Glutamatergic neuron (in vitro differentiated cells): Measurements from ENCODE around the gene C11orf91. TPM values are rescaled to one million over a fixed set of nuclear protein-coding genes. Genes with fewer than 3 reads are reported as not detected.
A peak's percentile ranks its signal among the peaks of the same experiment; 100 is the strongest.
"Not testable (repeated sequence)": the region's sequence is repeated elsewhere in the genome, so short reads cannot be mapped to it uniquely, and the experiment has no call there.

Experiments used
- DNase-seq: peaks from one replicate; pipeline ENCODE4 v3.0.0; 2022
- H3K27ac Mint-ChIP-seq: one replicate; pipeline ENCODE4 v1.8.0; 2020; ENCODE audit warnings: mild to moderate bottlenecking, mixed read lengths, inconsistent platforms; ENCODE audit not compliant: unreplicated experiment
- H3K27me3 Mint-ChIP-seq: one replicate; pipeline ENCODE4 v1.8.0; 2020; ENCODE audit warnings: mild to moderate bottlenecking, moderate library complexity, mixed read lengths, inconsistent platforms; ENCODE audit not compliant: unreplicated experiment
- H3K36me3 Mint-ChIP-seq: one replicate; pipeline ENCODE4 v1.8.0; 2020; ENCODE audit warnings: mild to moderate bottlenecking, mixed read lengths, inconsistent platforms; ENCODE audit not compliant: unreplicated experiment
- H3K4me1 Mint-ChIP-seq: one replicate; pipeline ENCODE4 v1.8.0; 2020; ENCODE audit warnings: mild to moderate bottlenecking, low read depth, mixed read lengths, inconsistent platforms; ENCODE audit not compliant: unreplicated experiment
- H3K4me3 Mint-ChIP-seq: one replicate; pipeline ENCODE4 v1.8.0; 2020; ENCODE audit warnings: mild to moderate bottlenecking, mixed read lengths, inconsistent platforms; ENCODE audit not compliant: unreplicated experiment
- H3K9me3 Mint-ChIP-seq: one replicate; pipeline ENCODE4 v1.8.0; 2020; ENCODE audit warnings: mild to moderate bottlenecking, moderate library complexity, mixed read lengths, inconsistent platforms; ENCODE audit not compliant: unreplicated experiment
- CTCF ChIP-seq: fragments of 200-600 bp; sonication (generic); IDR thresholded peaks from one replicate; pipeline ENCODE4 v1.5.0; 2021; ENCODE audit not compliant: partially characterized antibody, unreplicated experiment
- total RNA-seq: library from RNA; stranded (reverse); fragmentation: NEBNext Ultra II Directional; extraction: Animal tissue kit (Norgen Biotek cat#: 25700); gene quantifications from one replicate; pipeline ENCODE4 v1.2.1, GENCODE V29; 2021; ENCODE audit not compliant: unreplicated experiment

The C11orf91 gene
- total RNA-seq, 1 donor from 2014 or later, result not detected

- H3K27ac Mint-ChIP-seq, result no peak overlapping the region
- no peaks in the 10 kb centered on the region for H3K9me3 Mint-ChIP-seq
- TF ChIP-seq CTCF, result no peak
- peaks cover 9% of the 10 kb centered on the region for H3K36me3 Mint-ChIP-seq
- no peak overlapping the region for H3K4me3 Mint-ChIP-seq
- no peak for DNase-seq
- no peaks in the 10 kb centered on the region for H3K27me3 Mint-ChIP-seq
- H3K4me1 Mint-ChIP-seq, result peaks cover 2% of the 10 kb centered on the region
Observed at GRCh38 chr11:33713151-33713855, 12.7 kb upstream of the C11orf91 start.

GRCh38 chr11:33712436-33712835 lies 11.8 kb upstream of the C11orf91 start:
- H3K9me3 Mint-ChIP-seq, result no peaks in the 10 kb centered on the region
- H3K27ac Mint-ChIP-seq, result no peak overlapping the region
- TF ChIP-seq CTCF, result no peak
- no peak overlapping the region for H3K4me3 Mint-ChIP-seq
- H3K27me3 Mint-ChIP-seq, result no peaks in the 10 kb centered on the region
- no peak for DNase-seq
- peaks cover 1% of the 10 kb centered on the region for H3K4me1 Mint-ChIP-seq
- peaks cover 9% of the 10 kb centered on the region for H3K36me3 Mint-ChIP-seq

- Mint-ChIP-seq H3K27ac (no peak overlapping the region), H3K36me3 (peaks cover 9% of the 10 kb centered on the region), H3K4me1 (peaks cover 8% of the 10 kb centered on the region), H3K27me3 (no peaks in the 10 kb centered on the region), H3K4me3 (no peak overlapping the region), H3K9me3 (peaks cover 1% of the 10 kb centered on the region)
- no peak for DNase-seq
- TF ChIP-seq CTCF, result no peak
Observed at GRCh38 chr11:33709466-33709865, 8.8 kb upstream of the C11orf91 start.

- no peak for DNase-seq
- Mint-ChIP-seq H3K36me3 (peaks cover 9% of the 10 kb centered on the region), H3K27ac (no peak overlapping the region), H3K9me3 (peaks cover 1% of the 10 kb centered on the region), H3K4me3 (no peak overlapping the region), H3K4me1 (peaks cover 9% of the 10 kb centered on the region), H3K27me3 (no peaks in the 10 kb centered on the region)
- no peak for TF ChIP-seq CTCF
Observed at GRCh38 chr11:33708985-33709384, 8.4 kb upstream of the C11orf91 start.

GRCh38 chr11:33707831-33708230 lies 7.2 kb upstream of the C11orf91 start:
- not testable (repeated sequence) for DNase-seq, H3K9me3 Mint-ChIP-seq, H3K36me3 Mint-ChIP-seq, H3K4me3 Mint-ChIP-seq, H3K27me3 Mint-ChIP-seq
- peak overlapping the region; percentile 17 for H3K27ac Mint-ChIP-seq
- peaks cover 11% of the 10 kb centered on the region for H3K4me1 Mint-ChIP-seq
